GM18499 (cell line): Measurements from ENCODE around the gene SLC25A21.

Source experiments
- ATAC-seq: cut with Tn5 transposase; IDR thresholded peaks from one replicate; pipeline ENCODE4 v1.9.1; 2021; ENCODE audit warnings: moderate number of reproducible peaks; ENCODE audit not compliant: insufficient read depth, unreplicated experiment

SLC25A21 gene

GRCh38 chr14:36951380-36951911 lies 221.0 kb downstream of the SLC25A21 start:
- ATAC-seq: no peak

- no peak for ATAC-seq
Observed at GRCh38 chr14:36950812-36951211, 221.6 kb downstream of the SLC25A21 start.

- no peak for ATAC-seq
Observed at GRCh38 chr14:36949371-36949770, 223.0 kb downstream of the SLC25A21 start.

GRCh38 chr14:36948157-36948859 lies 224.1 kb downstream of the SLC25A21 start:
- no peak for ATAC-seq

- ATAC-seq: no peak
Observed at GRCh38 chr14:36947362-36947761, 225.0 kb downstream of the SLC25A21 start.

- no peak for ATAC-seq
Observed at GRCh38 chr14:36946872-36947271, 225.5 kb downstream of the SLC25A21 start.

GRCh38 chr14:36944307-36945010 lies 227.9 kb downstream of the SLC25A21 start:
- no peak for ATAC-seq

GRCh38 chr14:36942522-36943245 lies 229.7 kb downstream of the SLC25A21 start:
- ATAC-seq: no peak

- ATAC-seq: no peak
Observed at GRCh38 chr14:36941783-36942521, 230.5 kb downstream of the SLC25A21 start.

- no peak for ATAC-seq
Observed at GRCh38 chr14:36940476-36940875, 231.9 kb downstream of the SLC25A21 start.

- no peak for ATAC-seq
Observed at GRCh38 chr14:36939265-36939664, 233.1 kb downstream of the SLC25A21 start.

GRCh38 chr14:36938678-36939077 lies 233.7 kb downstream of the SLC25A21 start:
- no peak for ATAC-seq

GRCh38 chr14:36935976-36936678 lies 236.3 kb downstream of the SLC25A21 start:
- no peak for ATAC-seq

- ATAC-seq: no peak
Observed at GRCh38 chr14:36934304-36934703, 238.1 kb downstream of the SLC25A21 start.

- no peak for ATAC-seq
Observed at GRCh38 chr14:36931791-36932190, 240.6 kb downstream of the SLC25A21 start.

- no peak for ATAC-seq
Observed at GRCh38 chr14:36928432-36928831, 244.0 kb downstream of the SLC25A21 start.

GRCh38 chr14:36925094-36925493 lies 247.3 kb downstream of the SLC25A21 start:
- no peak for ATAC-seq

- ATAC-seq: no peak
Observed at GRCh38 chr14:36916668-36917067, 255.7 kb downstream of the SLC25A21 start.

- ATAC-seq: no peak
Observed at GRCh38 chr14:36915081-36915480, 257.3 kb downstream of the SLC25A21 start.

- ATAC-seq: no peak
Observed at GRCh38 chr14:36910578-36910977, 261.8 kb downstream of the SLC25A21 start.
